Pons (tissue), 1 donor: ENCODE measurements around the gene GPRC5C.

Source experiments
- DNase-seq: peaks from one replicate; pipeline ENCODE4 v3.0.0-alpha.2; 2016; ENCODE audit warnings: low spot score

The GPRC5C gene

DNA sequence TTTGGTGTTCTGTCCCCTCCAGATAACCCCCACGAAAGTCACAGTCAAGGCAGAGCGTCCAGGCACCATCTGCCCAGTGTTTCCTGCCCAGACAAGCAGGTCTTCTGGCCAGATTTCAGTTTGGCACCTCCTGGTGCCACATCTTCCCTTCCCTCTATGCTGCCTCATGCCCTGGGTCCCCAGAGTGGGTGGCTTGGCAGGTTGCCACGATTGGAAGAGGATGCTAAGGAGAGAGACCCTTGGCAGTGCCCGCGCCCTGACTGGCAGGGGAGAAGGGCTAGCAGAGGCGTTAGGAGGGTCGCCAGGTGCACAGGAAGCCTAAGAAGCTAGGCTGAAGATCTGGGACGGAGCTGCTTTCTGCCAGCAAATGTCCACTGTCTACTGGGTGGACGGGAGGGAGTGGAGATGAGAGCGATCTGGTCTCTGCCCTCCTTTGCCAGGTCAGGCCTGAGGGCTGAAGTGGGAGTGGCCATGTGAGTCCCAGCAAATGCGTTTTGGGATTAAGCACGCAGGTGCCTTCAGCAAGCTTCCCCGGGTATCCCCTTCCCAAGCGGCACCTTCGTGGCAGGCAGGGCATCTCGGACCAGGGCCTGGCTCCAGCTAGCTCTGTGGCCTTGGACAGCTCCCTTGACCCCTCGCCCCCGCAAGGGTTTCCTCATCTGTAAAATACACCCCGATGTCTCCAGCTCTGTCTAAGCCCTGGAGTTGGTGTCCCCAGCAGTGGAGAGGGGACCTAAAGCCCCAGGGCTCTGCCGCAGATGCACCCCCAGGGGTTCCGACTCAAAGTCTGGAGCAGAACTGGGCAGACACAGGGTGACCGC lies 21.2 kb downstream of the GPRC5C start:
- no peak for DNase-seq

DNA sequence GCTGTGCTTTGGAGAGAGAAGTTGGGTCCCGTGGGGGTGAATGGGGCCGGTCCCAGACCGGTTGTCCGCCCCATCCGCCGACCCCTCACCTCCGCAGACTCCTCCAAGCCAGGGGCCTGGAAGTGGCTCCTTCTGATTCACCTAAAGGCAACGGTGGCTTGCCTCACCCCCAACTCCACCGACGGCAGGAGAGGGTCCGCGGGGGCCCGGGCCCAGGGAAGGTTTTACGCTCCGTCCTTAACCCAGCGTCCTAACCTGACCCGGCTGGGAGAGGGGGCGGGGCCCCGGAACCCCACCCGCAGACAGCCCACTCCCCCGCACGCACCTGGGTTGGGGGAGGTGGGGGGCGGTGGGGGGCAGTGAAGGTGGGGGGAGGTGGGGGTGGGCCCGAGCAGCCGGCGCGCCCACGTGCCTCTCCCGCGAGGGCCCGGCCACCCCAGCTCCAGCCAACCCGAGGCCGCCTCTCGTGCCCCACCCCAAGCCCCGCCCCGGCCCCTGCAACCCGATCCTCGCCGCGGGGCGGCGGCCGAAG lies 21.8 kb downstream of the GPRC5C start:
- no peak for DNase-seq

DNA sequence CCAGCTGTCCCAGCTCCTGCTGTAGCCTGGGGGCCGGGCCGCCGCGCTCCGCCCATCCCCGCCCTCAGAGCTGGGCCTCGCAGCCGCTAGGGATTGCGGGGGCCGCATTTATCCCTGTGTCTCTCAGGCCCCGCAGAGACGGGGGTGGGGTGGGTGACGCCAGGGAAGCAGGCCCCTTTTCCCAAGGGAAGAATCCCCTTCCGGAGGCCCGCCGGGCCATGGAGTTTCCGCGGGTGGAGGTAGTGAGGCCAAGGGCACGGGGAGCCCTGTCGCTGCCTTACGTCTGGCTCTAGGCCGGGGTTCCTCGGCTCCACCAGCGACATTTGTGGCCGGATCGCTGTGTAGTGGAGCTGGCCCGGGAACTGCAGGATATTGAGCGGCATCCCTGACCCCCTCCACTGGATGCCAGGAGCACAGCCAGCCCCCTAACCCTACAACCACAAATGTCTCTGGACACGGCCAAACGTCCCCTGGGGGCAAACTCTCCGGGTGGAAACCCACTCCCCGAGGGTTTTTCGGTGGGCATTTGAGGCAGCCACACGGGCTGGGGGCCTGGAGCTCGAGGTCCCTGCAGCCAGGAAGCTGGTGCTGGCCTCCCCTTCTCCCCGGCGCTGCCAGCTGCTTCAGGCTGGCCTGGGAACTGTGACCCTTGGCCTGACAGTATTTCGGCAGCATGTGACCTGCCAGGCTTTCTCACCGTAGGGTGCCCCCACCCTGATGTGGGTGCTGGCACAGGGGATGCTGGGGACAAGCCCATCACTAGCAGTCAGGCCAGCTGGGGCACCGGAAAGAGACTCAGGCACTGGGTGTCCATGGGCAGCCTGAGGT lies 22.5 kb downstream of the GPRC5C start:
- DNase-seq = peak; percentile 67

DNA sequence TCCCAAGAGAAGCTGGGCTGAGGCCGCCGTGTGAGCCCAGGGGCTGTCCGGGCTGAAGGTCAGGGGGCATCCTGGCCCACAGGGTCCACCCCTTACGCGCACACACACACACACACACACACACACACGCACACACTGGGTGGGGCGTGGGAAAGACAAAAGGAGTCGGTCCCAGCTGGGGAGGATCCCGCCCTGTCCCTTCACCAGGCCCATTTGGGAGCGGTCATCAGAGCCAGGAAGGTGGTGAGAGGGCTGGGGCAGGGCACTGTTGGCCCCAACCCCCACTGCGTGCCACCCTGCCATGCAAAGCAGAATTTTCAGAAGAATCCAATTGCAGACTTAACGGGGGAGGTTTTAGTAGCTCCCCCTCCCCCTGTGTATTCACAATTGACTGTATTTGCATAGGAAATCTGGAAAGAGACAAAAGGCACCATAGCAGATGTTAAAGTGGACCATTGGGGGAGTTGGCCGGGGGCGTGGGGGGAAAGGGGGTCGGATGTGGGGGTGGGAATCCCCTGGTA lies 23.2 kb downstream of the GPRC5C start:
- no peak for DNase-seq

DNA sequence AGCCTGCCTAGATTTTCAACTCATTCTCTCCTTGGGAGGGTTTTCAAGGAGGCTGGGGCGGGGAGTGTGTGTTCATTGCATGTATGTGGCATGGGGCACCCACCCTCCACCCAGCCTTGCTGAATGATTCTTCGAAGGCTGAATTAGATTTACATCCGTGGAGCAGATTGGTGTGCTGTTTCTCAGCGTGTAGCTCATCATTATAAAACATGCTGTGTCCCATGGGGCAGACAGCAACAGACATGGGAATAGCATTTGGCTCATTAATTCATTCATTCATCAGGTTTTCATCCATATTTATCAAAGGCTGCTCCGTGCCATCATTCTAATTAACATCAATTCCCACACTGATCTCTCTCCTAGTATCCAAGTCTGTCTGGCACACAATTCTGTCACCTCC lies 23.9 kb downstream of the GPRC5C start:
- DNase-seq = no peak

DNA sequence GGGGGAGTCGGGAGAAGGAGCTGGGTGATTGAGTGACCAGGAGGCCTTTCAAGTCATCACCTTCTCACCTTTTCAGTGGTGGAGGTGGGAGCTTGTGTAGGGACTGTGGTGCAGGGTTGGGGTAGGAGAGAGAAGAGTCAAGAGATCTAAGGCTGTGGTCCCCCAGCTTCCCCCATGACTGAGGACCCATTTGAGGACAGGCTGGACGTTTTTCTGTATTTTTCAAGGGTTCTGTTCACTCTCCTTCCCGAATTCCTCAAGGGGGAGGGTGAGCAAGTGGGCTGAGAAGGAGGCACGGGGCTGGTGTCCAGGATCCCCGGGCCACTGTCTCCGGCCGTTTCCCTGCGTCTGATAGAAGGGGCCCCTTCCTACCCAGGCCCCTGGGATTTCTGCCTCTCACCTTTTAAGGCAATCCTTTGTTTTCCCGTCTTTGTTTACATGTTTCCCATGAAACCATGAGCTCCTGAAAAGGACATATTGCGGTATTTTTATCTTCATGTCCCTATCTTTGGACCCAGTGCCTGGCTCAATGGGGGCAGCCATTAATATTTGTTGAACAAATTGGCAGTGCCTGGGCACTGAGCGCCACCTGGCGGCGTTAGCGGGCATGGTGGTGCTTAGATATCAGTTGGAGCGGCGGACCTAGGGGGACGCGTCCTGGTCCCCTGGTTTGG lies 25.4 kb downstream of the GPRC5C start:
- peak; percentile 79 for DNase-seq

DNA sequence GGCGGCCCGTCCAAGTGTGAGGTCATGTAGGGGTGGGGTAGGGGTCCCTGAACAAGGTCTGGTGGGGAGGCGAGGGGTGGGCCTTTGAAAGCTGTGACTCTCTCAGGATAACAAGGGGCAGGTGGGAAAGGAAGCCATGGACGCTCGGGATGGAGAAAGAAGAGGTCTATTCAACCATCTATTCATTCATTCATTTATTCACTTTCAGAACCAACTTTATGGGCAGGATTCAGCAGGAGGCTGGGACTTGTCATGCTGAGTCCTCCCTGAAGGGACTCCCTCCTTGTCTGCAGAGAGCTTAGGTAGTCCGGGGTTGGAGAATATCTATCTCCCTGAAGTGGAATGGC lies 25.9 kb downstream of the GPRC5C start:
- DNase-seq = no peak

DNA sequence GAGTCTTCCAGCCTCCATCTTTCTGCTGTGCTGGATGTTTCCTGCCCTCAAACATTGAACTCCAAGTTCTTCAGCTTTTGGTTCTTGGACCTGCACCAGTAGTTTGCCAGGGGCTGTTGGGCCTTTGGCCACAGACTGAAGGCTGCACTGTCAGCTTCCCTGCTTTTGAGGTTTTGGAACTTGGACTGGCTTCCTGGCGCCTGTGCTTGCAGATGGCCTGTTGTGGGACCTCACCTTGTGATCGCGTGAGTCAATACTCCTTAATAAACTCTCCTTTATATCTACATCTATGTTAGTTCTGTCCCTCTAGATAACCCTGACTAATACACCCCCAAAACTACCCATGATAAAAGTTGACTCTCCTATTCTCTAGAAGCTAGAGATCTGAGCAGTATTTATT lies 26.9 kb downstream of the GPRC5C start:
- no peak for DNase-seq

DNA sequence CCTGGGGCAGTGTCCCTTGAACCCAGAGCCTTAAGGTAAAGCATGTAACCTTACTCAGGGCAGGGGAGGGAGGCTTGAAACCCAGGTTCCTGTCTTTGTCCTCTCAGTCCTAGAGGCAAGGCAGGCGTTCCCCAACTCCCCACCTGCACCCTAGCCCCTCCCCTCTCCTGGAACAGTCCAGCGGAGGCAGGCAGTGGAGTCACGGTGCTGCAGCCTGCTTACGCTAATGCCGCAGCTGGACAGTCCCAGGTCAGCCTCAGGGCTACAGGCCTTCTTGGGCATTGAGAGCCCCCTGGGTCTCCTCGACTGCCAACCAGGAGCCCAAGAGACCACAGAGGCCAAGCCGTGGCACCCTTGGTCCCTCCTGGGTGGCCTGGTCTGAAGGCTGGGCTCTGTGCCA lies 27.7 kb downstream of the GPRC5C start:
- DNase-seq = no peak

DNA sequence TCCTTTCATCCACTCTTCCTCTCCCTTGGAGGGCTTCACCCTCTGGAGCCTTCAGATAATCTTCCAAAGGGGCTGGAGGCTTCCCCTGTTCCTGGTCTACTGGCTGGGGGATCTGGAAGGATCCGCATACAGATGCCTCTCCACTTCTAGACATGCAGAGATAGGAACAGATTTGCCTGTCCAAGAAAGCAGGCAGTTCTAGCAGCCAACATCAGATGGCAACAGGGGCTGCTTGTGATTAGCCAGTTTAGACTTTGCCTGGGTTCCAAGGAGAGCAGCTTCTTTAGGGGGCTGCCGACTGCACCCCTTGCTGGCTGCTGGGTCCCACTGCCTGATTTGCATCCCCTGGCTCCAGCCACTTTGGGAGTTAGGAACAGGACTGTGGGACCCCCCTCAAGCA lies 28.4 kb downstream of the GPRC5C start:
- DNase-seq = no peak

DNA sequence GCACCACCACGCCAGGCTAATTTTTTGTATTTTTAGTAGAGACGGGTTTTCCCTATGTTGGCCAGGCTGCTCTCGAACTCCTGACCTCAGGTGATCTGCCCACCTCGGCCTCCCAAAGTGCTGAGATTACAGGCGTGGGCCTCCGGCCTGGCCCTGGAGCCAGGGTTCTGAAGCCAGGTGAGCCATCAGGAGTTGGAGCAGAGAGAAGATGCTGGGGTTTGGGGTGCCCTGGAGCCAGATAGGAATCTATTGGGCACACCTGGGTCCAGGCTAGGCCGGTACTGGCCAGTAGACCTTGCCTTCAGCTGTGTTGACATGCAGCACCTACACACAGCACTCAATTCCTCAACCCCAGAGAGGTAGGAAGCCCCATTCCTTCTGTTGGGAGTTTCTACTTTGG lies 29.1 kb downstream of the GPRC5C start:
- no peak for DNase-seq

DNA sequence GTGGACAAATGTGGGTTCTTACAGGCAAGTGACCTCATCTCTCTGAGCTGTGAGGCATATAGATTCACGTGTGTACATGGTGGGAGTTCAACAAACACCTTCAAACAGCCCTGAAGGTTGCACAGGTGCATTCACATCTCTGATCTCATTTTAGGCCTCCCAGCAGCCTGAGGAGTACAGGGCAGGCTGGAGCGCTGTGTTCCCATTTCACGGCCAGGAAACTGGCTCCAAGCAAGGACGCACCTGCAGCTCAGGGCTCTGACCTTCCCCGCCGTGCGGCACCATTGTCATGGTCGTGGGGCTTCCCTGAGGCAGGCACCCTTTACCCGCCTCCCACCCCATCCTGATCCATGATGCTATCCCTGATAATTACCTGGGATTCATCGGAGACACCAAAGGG lies 29.7 kb downstream of the GPRC5C start:
- DNase-seq = no peak

DNA sequence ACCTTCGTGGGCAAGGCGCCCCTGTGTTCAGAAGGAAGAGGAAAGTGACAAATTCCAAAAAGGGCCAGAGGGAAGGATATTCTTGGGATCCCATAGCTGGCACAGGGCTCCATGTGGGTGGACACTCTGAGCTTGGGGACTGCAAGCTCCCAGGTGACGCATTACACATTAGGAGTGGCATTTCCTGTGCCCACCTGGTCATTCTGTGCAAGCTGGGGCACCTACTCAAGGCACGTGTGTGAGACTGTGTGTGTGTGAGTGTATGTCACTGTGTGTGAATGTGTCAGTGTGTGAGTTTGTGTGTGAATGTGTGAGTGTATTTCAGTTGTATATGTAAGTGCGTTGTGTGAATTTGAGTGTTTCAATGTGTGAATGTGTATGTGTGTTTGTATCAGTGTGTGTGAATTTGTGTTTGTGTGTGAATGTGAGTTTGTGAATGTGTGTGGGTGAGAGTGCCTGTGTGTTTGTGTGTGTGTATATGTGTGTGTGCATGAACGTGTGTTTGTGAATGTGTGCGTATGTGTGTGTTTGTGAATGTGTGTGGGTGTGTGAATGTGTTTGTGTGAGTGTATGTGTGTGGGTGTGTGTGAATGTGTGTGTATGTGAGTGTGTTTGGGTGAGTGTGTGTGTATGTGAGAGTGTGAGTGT lies 33.0 kb downstream of the GPRC5C start:
- no peak for DNase-seq

DNA sequence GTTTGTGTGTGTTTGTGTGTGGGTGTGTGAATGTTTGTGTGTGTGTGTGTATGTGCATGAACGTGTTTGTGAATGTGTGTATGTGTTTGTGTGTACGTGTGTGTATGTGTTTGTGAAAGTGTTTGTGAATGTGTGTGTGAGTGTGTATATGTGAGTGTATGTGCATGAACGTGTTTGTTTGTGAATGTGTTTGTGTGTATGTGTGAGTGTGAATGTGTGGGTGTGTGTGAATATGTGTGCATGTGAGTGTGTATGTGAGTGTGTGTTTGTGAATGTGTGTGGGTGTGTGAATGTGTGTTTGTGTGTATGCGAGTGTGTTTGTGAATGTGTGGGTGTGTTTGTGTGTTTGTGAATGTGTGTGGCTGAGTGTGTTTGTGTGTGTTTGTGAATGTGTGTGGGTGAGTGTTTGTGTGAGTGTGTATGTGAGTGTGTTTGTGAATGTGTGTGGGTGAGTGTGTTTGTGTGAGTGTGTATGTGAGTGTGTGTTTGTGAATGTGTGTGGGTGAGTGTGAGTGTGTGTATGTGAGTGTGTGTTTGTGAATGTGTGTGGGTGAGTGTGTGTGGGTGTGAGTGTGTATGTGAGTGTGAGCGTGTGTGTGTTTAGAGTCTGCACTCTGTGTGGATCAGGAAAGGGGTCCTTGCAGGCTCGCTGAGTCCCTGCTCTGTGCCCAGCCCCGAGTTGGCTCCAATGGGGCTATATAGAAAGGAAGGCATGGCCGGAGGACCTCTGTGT lies 33.7 kb downstream of the GPRC5C start:
- DNase-seq = no peak

DNA sequence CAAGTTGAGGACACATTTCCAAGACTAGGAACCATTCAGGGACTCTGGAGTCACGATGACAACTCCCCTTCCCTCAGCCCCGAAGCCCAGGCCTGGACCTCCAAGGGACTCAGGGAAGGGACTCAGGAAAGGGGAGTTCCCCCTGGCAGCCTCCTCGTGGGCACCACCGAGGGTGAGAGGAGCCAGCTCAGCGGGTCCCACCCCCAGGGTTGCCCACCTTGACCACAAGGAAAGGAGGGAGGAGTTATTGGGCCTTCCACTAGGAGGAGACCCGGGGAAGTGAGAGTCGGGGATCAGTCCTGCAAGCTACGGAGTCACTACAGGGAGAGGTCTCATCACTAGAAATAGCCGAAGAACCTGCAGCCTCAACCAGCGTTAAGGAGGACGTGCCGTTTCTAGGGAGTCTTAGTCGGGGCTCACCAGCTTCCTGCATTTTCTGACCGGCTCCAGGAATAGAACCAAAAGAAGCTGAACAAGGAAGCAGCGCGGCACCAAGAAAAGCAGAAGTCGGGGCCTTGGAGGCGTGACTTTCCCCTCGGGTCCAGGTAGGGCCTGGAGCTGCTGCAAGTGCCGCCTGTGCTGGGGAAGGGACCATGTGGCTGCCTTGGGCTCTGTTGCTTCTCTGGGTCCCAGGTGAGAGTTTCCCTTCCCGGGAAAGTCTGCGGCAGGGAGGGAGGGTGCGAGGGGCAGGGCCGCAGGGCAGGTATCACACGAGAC lies 34.4 kb downstream of the GPRC5C start, which contains the start of gene CD300A:
CD300A (plus strand) TSS at position 524 of the 717 bp plus-strand sequence; CDS start at position 594, 70 bp downstream.
- peak; percentile 62 for DNase-seq

DNA sequence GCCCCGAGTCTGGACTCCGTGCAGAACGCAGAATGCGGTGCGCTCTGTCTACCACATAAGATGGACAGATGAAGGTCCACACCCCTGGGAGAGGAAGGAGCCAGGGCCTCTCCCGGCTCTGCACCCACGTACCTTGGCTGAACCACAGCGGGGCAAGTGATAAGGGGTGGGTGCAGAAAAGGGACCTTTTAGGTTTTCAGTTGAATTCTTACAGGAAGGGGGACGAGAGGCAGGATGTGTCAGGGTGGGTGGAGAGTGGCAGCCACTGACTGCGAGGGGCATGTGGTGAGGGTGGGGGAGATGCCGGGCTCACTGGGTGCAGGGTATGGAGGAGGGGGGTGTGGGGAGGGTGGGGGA lies 34.9 kb downstream of the GPRC5C start:
- no peak for DNase-seq

DNA sequence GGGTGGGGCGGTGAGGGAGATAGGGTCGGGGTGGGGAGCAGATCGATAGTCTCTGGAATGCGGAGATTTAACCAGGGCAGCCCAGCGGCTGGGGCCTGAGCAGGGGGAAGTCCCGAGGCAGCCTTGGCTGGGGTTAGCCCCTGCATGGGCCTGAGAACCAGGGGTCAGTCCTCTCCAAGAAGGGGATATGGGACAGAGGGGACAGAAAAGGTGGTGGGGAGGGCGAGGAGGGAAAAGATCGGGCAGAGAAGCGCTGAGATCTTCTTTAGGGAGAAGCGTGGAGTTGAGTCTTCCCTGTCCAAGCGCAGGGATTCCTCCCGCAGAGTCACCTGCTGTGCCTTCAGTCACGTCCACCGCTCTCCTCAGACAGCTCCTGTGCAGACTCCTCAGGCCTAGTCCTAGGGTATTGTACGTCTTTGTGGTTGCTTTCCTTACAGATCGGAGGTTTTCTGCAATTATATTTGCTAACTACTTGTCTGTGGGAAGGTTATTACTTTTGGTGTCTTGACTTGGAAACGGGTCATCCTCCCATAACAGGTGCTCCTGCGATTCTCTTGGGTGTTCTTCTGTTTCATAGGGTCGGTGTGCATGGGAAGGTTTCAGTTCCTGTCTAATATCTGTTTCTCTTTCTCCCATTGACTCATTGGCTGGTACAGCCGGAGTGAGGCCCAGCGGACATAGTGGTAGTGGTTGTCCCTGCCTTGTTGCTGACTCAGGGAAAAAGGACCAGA lies 35.5 kb downstream of the GPRC5C start:
- DNase-seq = peak; percentile 72

DNA sequence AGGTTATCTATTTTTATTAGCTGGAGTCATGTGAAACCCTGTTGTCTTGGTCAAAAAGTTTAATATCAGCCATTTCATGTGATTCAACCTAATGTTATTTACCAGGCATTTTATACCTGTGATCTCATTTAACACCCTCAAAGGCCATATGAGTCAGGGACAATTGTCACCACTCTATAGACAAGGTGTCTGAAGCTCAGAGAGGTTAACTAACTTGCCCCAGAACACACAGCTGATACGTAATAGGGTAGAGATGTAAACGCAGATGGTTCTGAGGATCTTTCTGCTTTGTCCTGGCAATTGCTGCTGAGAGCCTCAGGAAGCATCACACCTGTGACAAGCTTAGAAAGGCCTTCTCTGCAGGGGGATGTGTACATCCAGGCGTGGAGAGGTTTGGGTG lies 39.5 kb downstream of the GPRC5C start:
- DNase-seq = no peak

DNA sequence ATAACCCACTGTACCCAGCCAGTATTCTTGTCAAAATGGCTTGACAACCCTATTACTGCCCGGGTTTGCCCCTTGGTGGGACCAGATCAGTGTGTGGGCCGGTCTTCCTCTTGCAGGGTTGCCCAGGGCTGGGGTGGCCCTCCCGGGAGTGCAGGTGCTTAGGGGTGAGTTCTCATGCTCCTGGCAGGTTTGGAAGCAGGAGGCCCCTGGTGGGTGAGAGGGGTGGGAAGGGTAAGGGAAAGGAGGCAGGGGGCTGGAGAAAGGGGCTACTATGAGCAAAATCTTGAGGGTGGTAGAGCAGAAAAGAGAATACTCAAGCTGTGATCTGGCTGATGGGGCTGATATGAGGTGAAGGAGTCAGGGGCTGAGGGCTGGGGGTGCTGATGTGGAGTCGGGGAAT lies 41.0 kb downstream of the GPRC5C start:
- DNase-seq = no peak

DNA sequence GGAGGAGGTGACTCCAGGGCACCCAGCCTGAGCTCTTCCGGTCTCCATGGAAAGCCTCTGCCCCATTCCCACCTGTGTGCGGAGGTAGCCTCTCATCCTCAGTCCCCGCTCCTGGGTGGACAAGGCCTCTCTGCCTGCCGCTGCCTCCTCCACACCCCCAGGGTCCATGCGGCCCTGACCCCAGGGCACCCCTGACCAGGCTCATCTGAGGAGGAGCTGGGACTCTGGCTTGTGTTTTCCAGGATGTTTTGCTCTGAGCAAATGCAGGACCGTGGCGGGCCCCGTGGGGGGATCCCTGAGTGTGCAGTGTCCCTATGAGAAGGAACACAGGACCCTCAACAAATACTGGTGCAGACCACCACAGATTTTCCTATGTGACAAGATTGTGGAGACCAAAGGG lies 41.4 kb downstream of the GPRC5C start:
- DNase-seq = no peak
